NCI-H774 (cell line): ENCODE data around the gene HSPG2.

Source experiments
- DNase-seq: peaks from one replicate; lab custom pipeline; 2025; lab: John Stamatoyannopoulos, UW

HSPG2 gene

GRCh38 chr1:21861602-21862429 lies 75.3 kb downstream of the HSPG2 start:
- no peak for DNase-seq

GRCh38 chr1:21860971-21861370 lies 76.1 kb downstream of the HSPG2 start:
- no peak for DNase-seq

- no peak for DNase-seq
These were observed 77.4 kb downstream of the HSPG2 start for GRCh38 chr1:21859669-21860179.

GRCh38 chr1:21857840-21858670 lies 79.1 kb downstream of the HSPG2 start:
- DNase-seq, result no peak

- DNase-seq, result no peak
These were observed 79.8 kb downstream of the HSPG2 start for GRCh38 chr1:21857142-21857839.

GRCh38 chr1:21855257-21856096 lies 81.6 kb downstream of the HSPG2 start:
- no peak for DNase-seq

- DNase-seq, result no peak
These were observed 82.4 kb downstream of the HSPG2 start for GRCh38 chr1:21854751-21855131.

DNA sequence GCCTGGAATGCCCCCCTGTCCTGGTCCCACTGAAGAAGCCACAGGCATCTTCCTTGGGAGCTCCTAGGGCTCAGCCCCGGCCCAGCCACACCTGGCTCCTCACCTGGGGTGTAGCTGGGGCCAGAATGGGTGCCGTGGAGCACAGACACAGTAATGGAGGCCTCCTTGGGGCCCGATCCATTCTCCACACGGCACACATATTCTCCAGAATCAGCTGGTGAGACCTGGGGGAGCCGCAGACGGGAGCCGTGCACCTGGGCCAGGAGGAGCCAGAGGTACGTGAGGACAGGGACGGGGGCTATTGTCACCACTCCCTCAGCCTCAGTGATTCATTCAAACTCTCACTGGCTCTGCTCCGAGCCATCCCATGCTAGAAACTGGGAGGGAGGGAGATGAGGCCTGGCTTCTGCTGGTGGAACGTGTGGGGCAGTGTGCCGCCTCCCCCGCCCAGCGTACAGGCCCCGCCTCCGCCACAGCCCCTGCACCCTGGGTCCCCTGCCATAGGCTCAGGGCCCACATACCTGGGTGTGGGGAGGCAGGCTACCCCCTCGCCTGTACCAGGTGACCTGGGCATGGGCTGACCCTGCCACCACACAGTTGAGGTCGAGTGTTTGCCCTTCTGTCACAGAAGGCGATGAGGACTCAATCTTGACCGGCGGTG lies 82.9 kb downstream of the HSPG2 start:
- no peak for DNase-seq

- DNase-seq, result no peak
These were observed 84.0 kb downstream of the HSPG2 start for GRCh38 chr1:21853131-21853427.

DNA sequence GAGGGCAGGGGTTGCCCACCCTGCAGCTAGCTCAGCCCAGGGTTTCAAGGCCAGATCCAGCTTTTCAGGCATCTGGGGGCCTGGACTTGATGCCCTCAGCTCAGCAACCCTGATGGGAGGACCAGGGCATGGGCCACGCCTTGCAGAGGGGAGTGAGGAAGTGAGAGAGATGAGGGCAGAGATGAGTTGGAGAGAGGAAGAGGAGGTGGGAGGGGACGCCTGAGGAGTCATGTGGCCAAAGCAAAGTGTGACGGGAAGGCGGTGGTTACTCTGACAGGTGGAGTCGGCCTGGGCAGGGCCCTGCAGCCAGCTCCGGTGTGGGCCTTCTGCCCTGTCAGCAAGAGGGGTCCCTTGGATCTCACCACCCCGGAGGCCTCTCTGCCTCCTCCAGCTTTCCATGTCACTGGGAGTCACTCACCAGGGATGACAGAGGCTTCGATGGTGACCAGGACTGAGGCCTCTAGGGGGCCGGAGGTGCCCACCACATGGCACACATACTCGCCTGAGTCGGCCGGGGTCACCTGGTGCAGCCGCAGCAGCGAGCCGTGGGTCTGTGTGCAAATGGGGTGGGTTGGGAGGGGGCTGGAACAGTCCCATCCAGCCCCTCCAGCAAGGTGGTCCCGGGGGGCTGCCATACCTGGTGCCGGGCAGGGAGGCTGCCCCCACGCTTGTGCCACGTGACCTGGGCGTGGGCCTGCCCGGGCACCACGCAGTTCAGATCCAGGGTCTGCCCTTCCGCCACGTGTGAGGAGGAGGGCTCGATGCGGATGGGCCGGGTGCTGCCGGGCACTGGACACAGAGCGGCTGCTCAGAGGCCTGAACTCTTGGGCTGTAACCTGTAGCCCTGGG lies 84.6 kb downstream of the HSPG2 start:
- no peak for DNase-seq

- DNase-seq, result no peak
These were observed 85.5 kb downstream of the HSPG2 start for GRCh38 chr1:21851430-21852250.

GRCh38 chr1:21849909-21850576 lies 87.1 kb downstream of the HSPG2 start:
- no peak for DNase-seq

- no peak for DNase-seq
These were observed 88.5 kb downstream of the HSPG2 start for GRCh38 chr1:21848524-21849174.

GRCh38 chr1:21847223-21848205 lies 89.6 kb downstream of the HSPG2 start:
- DNase-seq, result no peak

GRCh38 chr1:21845646-21846641 lies 91.2 kb downstream of the HSPG2 start:
- no peak for DNase-seq

- DNase-seq, result no peak
These were observed 93.1 kb downstream of the HSPG2 start for GRCh38 chr1:21843996-21844395.
